GM21723 (cell line): Measurements from ENCODE around the gene MEIS1.

Experiments
- ATAC-seq: cut with Tn5 transposase; IDR thresholded peaks from one replicate; pipeline ENCODE4 v1.9.1; 2021; ENCODE audit warnings: mild to moderate bottlenecking, moderate library complexity; ENCODE audit not compliant: unreplicated experiment

The MEIS1 gene

DNA sequence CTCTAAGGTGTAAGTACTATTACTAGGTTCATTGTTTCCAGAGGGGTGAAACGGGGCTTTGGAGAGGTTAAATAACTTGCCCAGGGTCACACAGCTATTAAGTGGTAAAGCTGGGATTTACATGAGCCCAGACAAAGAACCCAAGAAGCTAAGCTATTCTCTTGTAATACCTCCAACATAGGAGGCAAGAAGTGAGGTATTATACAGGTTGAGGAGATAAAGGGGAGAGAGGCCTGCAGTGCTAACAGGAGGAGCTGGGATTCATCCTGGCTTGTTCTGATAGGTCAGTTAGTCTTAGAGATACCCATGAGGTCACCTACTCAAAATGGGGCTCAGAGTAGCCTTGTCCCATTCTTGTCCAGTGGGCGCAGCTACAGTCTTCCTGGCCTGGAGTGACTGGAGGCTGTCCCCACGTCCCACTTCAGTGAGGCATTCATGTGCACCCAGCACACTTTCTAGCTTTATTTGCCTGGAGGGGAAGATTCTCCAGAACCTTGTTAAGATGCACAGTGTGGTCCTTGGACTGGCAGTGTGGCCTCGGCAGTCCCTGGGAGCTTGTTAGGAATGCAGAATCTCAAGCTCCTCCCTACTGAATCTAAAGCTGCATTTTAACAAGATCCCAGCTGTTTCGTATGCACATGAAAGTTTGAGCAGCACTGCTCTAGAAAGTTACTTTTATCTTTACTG, 63.5 kb downstream of the MEIS1 start:
- ATAC-seq: no peak

DNA sequence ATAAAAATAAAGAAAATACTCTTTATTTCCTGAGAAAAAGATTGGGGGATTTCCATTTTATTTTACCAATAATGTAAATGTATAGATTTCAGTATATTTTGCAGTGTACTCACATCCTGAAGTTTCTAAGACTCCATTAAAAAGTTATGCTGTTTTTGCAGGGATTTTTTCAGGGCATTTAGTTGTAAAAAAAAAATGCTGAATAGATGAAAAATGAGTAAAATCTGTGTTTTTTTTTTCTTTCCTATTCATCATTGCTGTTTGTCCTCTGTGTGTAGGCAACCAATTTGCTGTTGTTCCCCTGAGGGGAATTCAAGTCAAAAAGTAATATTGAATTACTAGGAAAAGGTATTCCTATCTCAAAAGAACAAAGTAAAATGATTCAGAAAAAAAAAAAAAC, 66.3 kb downstream of the MEIS1 start:
- ATAC-seq: no peak

DNA sequence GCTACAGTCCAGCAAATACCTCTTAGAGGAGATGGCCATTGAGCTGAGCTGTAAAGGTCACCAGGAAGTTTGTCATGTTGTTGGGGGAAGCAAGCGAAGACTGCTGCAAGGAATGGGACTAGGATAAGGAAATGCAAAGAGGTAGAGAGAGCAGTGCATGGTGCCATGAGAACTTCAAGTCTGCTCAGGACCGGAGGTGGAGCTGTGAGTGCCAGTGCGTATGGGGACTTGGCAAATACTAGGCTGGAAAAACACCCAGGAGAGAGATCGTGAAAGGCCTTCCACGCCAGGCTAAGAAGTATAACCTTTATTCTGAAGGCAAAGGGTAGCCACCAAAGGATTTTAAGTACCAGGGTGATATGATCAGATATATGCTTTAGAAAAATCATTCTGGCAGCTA, 71.3 kb downstream of the MEIS1 start:
- no peak for ATAC-seq

DNA sequence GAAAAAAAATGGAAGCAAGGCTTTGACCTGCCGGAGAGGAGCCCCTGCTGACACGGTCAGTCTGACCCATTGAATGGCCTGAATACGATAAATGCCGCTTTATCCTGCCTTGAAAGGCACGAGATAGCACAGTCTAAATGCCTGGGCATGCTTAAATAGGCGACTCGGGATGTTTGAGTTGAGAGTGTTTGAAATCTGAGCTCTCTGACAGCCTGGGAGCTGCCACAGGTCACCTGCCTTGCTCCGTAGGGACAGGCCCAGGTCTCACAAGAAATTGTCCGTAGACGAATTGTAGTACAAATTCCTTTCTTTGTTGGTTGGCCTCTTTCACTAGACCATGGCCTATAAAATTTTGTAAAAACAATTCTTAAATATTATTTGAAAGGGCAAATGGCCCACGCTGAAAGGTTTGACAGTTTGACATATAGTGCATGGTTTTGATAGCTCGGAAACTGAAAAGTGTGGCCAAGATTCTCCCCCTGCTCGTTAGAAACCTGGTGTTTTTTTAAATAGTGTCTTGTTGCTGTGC, 72.8 kb downstream of the MEIS1 start:
- no peak for ATAC-seq

DNA sequence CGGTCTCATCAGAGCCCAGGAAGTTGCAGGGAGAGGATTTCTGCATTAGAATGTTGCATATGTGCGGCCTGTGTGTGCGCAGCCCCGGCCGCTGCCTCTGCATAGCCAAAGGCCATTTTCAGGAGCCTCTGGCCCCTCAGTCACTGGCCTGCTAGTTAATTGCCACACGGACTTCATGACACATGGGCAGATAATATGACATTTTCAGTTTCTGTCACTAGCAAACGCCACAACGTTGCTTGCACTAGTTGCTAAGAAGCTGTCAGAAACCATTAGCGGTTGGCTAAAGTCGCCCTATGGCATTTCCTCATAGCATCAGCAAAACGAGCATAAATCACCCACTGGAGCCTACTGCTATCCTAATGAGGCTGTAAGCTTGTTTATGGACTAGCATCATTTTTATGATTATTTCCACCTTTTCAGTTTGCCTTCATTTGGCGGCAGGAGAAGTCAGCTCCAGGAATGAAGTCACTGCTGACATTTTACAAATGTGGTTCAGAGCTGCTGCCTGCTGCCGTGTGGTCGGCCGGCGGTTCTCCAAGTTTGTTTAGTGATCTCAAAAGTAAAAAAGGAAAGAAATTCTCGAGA, 73.7 kb downstream of the MEIS1 start:
- no peak for ATAC-seq

DNA sequence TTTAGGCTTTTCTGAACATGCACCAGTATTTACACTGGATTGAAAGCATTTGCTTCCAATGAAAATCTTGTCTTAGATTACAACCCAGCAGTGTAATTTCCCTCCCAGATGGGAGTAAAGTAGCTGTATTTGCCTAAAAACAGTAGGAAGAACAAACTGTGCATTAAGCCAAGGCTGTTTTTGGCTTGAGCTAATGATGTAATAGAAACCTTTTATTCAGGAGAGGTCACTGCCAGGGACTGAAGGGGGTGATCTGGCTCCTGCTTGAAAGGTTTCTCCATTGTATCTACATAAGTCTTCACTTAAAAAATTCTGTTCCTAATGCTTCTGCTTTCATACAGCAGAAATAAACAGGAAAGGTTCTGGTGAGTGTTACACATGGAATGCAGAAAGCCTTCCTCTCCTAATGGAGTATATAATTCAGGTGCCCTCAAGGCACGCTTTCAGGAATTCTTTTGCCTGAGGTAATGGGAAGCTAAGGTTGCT, 74.4 kb downstream of the MEIS1 start:
- ATAC-seq: no peak

DNA sequence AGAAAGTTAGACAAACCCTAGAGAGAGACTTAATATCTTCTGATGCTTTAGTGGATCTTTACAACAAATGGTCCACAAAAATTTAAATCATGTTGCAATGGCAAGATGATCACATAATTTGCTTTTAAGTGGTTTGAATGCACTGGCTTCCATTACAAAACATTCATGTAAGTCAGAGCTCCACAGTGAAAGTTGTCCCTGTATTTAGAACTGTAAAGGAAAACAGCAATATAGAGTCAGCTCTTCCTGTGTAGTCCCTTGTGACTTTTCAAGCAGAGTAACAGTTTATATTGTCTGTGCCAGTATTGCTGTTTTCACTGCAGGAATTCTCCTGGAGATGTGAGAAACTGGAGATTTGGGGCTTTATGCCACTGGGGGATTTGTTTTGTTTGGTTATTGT, 77.7 kb downstream of the MEIS1 start:
- ATAC-seq: no peak

DNA sequence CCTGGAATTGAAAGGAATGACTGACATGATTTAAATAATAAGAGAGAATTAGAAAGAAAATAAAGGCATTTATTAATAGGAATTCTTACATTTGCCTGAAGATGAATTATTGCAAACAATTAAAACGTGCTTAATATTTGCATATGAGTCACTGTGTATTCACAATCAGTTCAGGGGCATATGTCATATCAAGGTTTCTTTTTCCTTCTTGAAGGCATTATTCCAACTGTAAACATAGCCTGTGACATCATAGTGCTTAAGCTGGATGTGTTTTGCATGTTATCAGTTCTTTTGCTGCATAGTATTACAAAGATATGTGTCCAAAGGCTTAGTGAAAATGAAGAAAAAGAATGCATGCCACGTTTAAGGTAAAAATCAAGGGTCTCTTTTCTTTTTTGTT, 80.8 kb downstream of the MEIS1 start:
- ATAC-seq: no peak

DNA sequence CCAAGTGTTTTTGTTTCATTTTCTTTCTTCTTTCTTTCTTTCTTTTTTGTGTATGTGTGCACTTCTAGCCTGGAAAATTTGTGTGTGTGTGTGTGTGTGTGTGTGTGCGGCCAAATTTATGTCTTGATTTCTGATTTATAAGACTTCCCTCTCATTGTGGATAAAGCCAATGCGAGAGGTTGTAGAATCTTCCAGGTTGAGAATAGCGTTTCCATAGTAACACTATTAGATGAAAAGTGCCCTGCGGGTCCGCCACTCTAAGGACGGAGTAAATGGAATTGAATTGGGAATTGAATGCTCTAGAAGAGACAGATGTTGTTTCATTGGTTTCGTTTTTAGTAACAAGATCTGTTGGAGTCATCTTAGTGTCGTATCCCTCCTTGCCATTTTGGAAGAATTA, 81.6 kb downstream of the MEIS1 start:
- ATAC-seq: no peak

DNA sequence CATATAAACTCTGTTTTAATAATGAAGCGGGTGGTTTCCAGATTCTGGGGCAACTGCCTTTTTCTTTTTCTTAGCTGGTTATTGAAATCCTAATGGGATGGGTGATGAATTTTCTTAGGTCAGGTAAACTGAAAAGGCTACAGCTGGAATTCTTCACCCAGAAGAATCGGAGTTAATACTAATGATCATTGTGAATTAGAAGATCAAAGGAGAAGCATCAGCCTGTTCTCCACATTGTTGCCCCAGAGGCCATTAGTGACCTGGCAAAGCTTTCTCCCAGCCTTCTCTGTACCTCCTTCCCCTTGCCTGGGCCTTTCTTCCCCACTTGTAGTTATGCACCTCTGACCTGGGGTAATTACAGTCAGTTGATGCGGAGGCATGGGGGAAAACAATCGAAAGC, 82.8 kb downstream of the MEIS1 start:
- ATAC-seq: no peak

DNA sequence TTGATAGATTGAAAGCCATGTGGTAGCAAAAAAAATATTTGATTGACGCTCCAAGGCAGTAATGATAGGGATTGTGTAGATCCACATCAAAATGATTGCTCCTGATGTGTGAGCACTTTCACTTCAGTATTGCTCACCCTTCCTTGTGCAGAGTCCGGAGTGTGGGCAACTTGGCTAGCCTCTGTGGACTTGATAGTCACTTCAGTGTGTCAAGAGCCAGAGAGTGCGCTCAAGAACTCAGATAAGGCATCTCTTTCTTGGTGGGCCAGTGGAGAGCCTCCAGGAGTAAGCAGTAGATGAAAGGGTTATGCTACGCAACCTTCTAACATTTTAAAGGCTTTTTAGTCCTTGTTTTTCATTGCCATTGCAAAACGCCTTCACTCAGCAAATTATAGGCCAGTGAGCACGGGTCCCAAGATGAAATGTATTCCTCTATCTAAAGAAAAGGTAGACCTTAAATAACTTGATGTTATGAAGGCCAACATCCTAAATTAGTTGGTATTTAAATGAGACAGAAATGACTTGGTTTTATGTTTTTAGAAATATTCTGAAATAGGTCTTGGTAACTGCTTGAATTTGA, 84.4 kb downstream of the MEIS1 start:
- ATAC-seq: no peak

DNA sequence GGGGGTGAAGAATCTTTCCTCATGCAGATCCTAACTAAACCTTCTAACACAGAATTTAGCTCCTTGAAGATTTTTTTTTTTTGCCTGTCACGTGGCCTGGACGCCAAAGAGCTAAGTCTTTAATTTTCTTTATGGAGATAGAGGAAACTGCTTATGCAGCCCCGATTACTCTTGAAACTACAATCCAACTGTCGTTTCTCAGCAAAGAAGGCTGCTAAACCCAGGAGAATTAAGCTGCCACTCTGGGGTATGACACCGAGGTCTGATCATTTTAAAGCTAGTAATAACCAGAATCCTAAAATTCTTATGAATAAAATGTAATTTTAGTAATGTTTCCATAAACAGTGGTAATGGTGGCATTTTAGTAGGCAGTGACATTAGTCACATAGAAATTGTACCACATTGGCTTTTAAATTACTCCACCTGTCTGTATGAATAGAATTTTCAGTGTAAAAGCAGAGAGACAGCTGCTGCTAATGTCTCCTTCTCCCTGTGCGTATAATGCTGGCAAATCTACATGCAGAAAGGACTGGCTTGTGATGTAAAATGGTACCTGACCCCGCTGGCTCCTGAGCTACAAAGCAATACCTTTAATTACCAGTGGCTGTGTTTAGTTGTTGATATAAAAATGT, 86.5 kb downstream of the MEIS1 start:
- ATAC-seq: no peak

DNA sequence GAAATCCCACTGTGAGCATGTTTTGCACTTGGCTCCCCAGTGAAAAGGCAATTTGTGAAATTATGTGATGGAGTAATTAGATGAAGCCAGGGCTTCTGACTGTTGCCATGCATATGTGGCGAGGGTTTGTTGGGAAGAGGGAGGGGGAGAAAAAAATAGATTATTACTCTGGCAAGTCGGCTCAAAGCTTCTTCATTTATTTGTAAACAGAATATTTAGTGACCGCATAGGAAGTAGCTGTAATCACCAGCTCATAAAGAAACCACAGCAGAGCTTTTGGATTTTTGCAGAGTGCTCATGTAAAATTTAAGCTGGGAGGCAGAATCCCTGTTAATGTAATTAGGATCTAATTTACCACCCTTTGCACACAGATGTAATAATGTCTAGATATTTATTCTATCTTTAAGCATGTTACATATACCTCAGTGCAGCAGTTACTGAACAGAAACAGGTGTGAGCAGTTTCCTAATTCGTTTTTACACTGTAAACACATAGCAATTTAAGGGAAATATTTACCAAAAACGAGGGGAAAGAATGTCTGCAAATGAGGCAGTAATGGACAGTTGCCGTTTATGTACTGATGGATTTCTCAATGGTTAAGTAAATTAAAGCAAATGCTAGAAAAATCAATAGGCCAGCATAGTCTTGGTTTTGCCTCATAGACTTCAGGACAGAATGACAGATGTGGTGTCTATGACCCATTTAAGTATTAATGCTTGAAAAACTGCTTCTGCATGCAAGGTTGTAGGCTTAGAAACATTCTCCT, 87.9 kb downstream of the MEIS1 start:
- ATAC-seq: no peak

DNA sequence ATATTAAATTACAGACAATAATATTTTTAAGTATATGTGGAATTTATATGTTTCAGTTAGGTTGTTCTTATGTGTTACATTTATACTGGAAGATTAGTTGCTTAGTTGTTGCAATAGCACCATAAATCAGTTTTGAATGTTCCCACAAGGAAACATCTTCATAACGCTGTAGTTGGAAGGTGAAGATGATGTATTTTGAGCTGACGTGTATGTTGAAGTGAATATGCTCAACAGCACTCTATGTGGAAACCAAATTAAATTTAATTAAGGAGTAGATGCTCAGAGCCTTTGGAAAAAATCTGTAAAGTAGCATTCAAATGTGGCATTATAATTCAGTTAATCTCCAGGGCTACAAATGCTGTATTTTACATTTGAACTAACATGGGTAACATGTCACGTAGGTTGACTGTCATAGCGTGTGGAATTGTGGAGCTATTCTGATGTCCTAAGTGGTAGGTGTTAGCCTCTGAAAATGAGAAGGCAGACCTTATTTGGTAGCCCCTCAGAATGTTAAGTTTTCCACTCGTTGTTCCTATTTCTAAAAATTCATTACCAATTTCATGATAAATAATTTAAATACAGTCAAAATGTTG, 88.5 kb downstream of the MEIS1 start:
- no peak for ATAC-seq

DNA sequence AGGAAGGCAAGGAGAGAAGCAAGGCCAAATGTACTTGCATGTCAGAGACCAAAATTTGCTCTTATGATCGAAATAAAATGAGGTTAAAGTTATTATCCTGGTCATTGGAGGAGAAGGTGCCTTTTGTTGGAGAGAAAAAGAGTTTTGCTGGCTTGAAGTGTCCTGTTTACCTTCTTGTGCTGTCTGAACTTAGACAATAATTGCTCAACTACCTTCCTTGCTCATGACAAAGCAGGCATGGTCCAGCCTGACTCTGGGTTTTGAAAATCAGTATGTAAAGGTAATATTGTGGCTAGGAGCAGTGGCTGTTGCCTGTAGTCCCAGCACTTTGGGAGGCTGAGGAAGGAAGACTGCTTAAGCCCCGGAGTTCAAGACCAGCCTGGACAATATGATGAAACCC, 89.1 kb downstream of the MEIS1 start:
- ATAC-seq: no peak

DNA sequence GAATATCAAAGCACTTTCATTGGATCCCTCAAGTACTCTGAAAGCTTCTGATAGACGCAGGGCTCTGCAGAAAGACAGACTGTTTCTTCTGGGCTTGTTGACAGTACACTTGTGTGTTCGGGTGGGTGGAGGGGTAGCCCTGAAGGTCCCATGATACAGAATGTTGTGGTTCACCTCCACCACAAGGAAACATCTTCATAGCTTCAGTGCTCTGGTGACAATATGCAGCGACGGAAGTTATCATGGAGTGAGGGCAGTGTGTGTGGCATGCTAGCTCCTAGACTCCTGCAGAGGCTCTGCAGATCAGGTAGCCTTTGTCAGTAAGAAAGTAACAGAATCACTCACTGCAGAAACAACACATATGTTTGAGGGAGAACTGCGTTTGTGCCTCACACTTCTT, 90.7 kb downstream of the MEIS1 start:
- no peak for ATAC-seq

DNA sequence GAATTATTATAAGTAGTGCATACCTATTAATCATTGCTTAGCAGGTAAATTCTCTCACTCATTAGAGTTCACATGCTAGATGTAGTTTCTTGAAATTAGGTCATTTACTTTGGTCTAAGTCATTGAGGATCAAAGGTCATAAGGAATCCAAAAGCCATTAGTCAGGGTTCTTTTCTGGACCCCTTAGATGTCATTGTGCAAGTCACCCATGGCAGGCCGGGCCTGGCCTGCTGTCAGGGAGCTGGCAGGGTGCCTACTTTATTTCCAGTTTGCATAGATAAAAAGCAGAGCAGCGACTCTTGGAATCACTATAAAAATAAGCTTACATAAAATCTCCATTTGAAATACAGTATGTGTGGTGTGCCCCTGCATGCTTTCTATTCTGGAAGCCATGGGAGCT, 91.3 kb downstream of the MEIS1 start:
- ATAC-seq: no peak

DNA sequence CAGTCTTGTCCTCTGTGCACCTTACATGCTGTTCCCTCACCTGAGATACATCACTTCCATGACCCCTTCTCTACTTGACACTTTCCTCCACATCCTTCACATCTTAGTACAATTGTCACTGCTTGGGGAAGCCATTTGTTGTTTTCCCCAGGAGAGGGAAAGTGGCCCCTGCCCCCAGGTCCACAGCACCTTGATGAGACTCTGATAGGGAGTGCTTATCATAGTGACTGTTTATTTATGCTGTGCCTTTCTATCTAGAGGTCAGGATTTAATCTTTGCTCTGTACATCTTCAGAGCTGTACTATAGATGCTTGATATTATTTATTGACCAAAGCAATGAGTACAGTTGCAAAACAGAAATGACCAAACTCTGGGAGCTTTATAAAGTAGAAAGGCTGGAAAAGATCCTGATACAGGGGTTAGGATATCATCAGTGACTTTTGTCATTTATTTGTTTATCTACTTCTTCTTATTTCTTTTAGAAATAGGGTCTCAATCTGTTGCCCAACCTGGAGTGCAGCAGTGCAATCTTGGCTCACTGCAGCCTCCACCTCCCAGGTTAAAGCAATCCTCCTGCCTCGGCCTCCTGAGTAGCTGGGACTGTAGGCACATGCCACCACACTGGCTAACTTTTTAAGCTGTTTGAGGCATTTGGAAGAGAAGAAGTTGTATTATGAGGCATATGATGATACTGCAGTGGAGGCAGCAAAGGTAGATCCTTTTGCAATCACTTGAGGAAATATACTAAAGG, 94.2 kb downstream of the MEIS1 start:
- no peak for ATAC-seq

DNA sequence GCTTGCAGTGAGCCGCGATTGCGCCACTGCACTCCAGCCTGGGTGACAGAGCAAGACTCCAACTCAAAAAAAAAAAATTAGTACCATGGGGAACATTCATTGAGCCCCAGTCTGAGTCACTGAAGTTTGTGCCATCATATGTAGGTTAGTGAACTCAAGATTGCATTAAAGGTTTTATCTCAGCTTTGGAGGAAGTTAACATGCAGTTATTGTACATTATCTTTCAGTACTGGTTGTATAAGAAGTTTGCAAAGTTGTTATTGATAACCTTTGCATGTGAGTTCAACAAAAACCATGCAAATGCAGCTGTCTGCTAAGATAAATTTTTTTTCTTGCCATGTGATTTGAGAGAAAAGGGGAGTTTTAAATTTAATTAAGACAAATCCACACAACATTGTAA, 95.7 kb downstream of the MEIS1 start:
- no peak for ATAC-seq

DNA sequence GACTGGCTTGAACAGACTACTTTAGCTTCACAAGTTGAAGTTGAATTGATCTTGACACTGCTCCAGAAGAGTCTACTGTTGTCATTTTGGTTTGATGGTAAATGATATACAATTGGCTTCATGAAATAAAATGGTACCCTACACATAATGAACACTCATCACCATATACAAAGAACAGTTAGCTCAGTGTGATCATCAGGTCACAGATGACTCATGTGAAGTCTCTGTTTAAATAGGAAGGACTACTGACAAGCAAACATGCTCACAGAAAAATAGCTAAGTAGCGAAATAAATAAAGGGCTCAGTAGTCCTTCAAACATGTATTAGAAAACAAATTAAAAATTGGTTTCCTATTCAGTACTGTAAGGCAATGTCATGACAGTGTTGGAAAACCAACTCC, 96.2 kb downstream of the MEIS1 start:
- ATAC-seq: no peak
